ENCODE results near the gene CMTM4. TPM values are rescaled to one million over a fixed set of nuclear protein-coding genes. Genes with fewer than 3 reads are reported as not detected.
A peak's percentile ranks its signal among the peaks of the same experiment; 100 is the strongest.

The CMTM4 gene
- total RNA-seq, 1 donor from 2014 or later = 35.1 TPM

GRCh38 chr16:66587881-66588600 is 108.5 kb downstream of the CMTM4 start:
- no peak overlapping the region for H3K4me3 ChIP-seq (ENCODE audit: low read depth, low read length)
- no peak for DNase-seq (ENCODE audit: low read depth)
- TF ChIP-seq CTCF (conservative IDR thresholded peaks at IDR 0.05; ENCODE audit: low read depth, low read length) = no peak

DNA sequence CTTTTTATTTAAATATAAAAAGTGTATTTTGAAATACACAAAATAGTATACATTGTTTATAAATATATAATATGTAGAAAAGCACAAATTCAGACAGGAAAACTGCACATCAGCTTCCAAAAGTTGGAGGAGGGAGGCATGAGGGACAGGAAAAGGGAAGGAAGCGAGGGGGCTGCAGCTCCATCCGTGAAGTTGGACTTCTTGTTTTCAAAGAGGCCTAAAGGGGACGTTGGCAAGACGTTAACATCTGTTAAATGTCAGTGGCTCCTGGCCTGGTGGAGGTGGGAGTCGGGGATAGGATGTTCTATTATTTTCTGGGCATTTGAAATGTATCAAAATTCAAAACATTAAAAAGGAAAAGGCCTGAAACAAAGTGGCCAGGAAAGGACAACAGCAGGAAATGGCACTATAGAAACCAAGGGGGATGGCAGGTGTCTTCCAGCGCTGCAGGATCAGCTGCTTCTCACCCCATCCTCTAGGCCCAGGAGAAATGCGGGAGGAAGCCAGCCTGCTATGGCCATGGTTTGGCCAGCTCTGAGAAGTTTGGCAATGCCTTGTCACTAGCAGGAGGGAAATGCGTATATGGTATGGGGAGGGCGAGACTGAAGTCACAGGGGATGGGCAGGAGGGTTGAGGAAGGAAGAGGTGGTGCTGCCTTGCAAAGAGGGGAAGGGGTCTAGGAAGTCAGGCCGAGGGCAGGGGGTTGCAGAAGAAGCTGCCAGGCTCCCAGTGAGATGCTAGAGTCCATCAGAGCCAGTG is 110.9 kb downstream of the CMTM4 start:
- no peak for TF ChIP-seq CTCF (conservative IDR thresholded peaks at IDR 0.05; ENCODE audit: low read depth, low read length)
- no peak for DNase-seq (ENCODE audit: low read depth)

DNA sequence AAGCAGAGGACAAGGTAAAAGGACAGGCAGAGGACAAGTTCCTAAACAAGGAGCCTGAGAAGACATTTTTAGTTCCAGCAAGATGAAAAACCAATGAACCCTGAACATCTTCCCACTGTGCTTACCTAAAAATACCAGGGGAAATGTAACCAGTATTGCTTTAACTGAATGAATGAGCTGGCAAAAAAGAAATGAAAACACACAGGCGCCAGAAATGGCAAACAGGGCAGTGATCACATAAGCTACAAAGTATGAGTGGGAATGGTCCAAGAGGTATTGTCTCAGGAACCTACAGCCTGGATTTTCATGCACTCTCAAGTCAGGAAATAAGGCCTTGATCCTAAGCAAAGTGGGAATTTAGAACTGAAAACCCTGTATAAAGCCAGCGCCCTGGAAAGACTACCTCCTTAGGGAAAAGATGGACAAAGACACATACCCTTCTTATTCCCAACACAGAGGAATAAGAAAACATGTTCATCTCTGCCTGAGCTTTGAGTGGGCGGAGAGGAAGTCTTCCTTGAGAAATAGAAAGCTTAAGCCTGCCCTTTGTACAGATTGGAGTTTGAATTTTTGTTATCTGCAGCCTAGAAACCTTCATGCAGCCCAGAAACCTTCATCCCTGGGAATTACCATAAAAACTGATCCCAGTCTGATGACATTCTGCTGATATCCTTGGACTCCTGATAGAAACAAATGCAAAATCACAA is 115.1 kb downstream of the CMTM4 start:
- TF ChIP-seq CTCF (conservative IDR thresholded peaks at IDR 0.05; ENCODE audit: low read depth, low read length) = no peak
- no peak overlapping the region for H3K4me3 ChIP-seq (ENCODE audit: low read depth, low read length)
- peak; percentile 25 for DNase-seq (ENCODE audit: low read depth)

More for the DNA sequence above, 110.9 kb downstream of the CMTM4 start:
- no peak overlapping the region for H3K4me3 ChIP-seq (ENCODE audit: low read depth, low read length)

GRCh38 chr16:66580605-66581209 is 115.8 kb downstream of the CMTM4 start:
- TF ChIP-seq CTCF (conservative IDR thresholded peaks at IDR 0.05; ENCODE audit: low read depth, low read length) = peak; percentile 26
- DNase-seq (ENCODE audit: low read depth) = peak; percentile 52
- no peak overlapping the region for H3K4me3 ChIP-seq (ENCODE audit: low read depth, low read length)

DNA sequence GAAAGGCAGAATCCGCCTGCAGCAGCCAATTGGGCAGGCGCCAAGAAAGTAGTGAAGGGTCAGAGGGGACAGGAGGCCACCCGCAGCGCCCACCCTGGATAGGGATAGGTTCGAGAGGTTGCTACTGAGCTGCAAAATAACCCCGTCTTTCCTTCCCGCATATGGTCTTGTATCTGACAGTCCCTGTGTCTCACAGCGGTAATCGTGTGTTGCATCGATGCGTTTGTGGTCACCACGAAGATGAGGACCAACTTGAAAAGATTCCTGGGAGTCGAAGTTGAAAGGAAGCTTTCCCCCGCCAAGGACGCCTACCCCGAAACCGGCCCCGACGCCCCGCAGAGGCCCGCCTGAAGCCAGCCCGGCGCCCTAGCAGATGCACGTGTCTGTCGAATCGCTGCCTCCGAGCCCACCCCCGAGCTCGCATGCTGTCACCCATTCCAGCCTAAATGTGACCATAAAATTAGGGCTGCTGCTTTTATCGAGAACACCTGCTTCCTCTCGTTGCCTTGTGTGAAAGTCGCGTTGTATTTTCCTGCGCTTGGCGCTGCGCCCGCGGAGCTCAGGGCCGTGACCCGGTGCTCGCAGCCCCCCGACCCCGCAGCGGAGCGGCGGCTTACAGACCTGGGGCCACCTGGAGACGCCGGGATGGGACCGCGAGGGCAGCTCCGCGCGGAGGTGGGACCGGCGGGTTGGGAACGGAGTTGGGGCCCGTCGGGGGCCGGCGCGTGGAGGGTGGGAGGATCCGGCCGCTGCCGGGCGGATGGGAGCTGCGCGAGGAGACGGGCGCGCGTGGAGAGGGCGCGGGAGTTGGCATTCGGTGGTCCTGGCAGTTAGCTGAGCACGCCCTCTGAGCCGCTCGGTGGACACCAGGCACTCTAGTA is 117.7 kb downstream of the CMTM4 start, which contains the start of gene CMTM2:
TSS of gene CMTM2 (plus strand) at position 813 of the 881 bp plus-strand sequence. CDS start 145 bp downstream, outside the sequence.
- no peak for DNase-seq (ENCODE audit: low read depth)
- H3K4me3 ChIP-seq (ENCODE audit: low read depth, low read length) = no peak within 1 kb of the TSS
- no peak for TF ChIP-seq CTCF (conservative IDR thresholded peaks at IDR 0.05; ENCODE audit: low read depth, low read length)

DNA sequence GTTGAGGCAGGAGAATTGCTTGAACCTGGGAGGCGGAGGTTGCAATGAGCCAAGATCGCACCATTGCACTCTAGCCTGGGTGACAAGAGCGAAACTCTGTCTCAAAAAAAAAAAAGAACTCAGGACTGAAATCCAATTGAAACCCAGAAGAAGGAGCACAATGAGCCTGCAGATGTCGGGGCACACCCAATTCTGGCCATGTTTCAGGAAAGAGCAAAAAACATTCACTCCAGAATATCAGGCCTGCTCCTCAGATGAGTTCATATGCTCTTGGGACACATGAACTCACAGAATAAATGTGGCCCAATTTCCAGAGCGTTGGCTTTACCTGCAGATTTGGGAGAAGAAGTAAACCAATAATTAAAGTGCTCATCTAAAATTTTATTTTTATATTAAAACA is 120.2 kb downstream of the CMTM4 start:
- TF ChIP-seq CTCF (conservative IDR thresholded peaks at IDR 0.05; ENCODE audit: low read depth, low read length) = no peak
- no peak overlapping the region for H3K4me3 ChIP-seq (ENCODE audit: low read depth, low read length)

More for the DNA sequence above, 120.2 kb downstream of the CMTM4 start:
- no peak for DNase-seq (ENCODE audit: low read depth)
